Hematopoietic multipotent progenitor cell treated with erythropoietin and hydrocortisone succinate and interleukin-3 and kit ligand, for 17 days (in vitro differentiated cells): Measurements from ENCODE around the gene GATD1.
A peak's percentile ranks its signal among the peaks of the same experiment; 100 is the strongest.

Source experiments
- DNase-seq: peaks from one replicate; pipeline ENCODE4 v3.0.0-alpha.2; 2015; ENCODE audit warnings: low spot score

GATD1 gene

GRCh38 chr11:812390-812789, 35.1 kb upstream of the GATD1 start:
- no peak for DNase-seq

- DNase-seq = no peak
Measured at GRCh38 chr11:811446-812245, 34.4 kb upstream of the GATD1 start.

DNA sequence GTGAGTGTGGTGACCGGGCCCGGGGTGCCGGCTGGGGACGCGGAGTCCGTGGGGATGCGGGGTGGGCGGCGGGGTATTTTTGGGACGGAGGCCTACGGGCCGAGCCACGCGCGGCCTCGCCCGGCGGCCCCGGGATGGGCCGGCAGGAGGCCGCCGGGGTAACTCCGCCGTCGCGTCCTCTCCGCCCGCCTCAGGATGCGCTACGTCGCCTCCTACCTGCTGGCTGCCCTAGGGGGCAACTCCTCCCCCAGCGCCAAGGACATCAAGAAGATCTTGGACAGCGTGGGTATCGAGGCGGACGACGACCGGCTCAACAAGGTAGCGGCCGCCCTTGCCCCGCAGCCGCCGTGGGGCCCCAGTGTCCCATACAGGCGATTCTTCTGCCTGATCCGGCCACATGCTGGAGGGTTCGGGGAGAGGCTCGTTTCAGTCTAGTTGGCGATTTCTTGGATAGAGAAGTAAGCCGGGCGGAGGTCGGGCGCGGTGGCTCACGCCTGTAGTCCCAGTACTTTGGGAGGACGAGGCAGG, 32.8 kb upstream of the GATD1 start:
- DNase-seq = no peak

DNA sequence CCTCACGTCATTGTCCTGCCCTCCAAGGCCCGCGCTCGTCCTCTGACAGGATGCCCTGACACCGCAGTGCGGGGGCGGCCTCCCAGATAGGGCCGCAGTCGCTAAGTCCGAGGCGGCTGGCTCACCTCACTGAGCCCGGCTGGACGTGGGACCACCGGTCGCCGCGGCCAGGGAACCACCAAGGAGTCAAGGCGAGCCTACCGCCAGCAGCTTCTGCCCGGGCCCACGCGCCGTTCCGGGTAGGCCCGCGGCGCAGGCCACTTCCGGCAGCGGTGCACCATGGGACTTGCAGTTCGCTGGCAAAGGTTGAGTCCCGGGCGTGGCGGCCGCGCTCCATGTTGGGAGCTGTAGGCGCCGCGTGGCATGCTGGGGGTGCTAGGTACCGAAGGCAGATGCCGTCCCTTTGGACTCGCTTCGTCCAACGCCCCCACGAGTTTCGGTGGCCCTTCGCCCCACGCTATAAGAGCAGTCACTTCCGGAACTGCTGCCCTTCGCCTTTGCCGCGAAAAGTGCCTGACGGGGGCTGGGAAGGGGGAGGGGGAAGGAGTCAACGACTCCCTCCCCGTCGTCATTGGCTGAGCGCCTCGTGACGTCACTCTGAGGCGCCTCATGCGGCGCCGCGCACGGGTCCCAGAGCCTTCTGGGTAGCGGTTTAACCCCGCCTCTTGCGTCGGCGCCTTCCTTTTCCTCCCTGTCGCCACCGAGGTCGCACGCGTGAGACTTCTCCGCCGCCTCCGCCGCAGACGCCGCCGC, 32.2 kb upstream of the GATD1 start, which contains the start of gene RPLP2:
RPLP2 (plus strand) TSS at position 681 of the 753 bp plus-strand sequence. CDS start 268 bp downstream, outside the sequence.
- peak; percentile 99 for DNase-seq

GRCh38 chr11:808427-809286, 31.4 kb upstream of the GATD1 start:
- DNase-seq = no peak

- no peak for DNase-seq
Measured at GRCh38 chr11:804599-804964, 27.3 kb upstream of the GATD1 start.

DNA sequence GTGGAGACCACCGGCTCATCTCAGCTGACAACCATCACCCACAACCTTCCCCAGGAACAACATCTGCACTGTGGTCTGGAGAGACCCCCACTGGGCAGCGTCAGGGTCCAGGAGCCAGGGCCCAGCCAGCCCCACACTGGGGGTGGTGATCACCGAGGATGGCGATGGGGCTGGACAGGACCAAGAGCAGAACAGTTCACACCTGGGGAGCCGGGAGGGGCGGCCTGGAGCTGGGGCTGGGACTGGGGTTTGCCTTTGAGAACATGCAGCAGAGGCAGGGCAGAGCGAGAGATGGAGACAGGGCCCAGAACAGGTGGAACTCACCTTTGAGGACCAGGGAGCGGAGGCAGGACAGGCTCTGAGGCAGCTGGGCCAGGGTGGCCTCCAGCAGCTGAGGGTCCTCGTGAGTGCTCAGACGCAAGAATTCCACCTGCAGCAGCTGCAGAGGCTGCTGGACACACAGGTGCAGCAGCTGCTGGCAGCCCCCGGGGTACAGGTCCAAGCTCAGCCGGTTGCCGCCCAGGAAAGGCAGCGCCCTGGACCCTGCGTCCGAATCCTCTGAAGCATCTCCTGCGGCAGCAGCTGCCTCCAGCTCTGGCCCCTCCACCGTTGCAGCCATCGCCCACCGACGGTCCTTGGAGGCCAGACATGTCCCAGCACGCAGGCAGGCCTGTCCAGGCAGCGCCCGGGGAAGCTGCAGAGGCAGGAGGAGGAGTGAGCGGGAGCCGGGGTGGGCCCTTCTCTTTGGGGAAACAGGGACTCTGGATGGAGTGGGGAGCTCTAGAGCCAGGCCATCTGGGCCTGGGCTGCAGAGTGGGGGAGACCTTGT, 26.7 kb upstream of the GATD1 start:
- DNase-seq = no peak

DNA sequence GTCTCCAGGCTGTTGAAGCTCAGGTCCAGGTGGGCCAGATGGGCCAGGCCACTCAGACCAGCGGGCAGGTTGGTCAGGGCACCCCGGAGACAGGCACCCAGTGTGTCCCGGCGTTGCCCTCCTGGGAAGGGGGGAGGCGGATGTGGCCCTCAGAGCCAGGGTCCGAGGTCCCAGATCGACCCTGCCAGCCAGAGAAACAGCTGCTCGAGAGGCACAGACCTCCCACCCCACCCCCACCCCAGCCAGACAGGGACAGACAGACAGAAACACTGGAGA, 26.1 kb upstream of the GATD1 start:
- DNase-seq = no peak

DNA sequence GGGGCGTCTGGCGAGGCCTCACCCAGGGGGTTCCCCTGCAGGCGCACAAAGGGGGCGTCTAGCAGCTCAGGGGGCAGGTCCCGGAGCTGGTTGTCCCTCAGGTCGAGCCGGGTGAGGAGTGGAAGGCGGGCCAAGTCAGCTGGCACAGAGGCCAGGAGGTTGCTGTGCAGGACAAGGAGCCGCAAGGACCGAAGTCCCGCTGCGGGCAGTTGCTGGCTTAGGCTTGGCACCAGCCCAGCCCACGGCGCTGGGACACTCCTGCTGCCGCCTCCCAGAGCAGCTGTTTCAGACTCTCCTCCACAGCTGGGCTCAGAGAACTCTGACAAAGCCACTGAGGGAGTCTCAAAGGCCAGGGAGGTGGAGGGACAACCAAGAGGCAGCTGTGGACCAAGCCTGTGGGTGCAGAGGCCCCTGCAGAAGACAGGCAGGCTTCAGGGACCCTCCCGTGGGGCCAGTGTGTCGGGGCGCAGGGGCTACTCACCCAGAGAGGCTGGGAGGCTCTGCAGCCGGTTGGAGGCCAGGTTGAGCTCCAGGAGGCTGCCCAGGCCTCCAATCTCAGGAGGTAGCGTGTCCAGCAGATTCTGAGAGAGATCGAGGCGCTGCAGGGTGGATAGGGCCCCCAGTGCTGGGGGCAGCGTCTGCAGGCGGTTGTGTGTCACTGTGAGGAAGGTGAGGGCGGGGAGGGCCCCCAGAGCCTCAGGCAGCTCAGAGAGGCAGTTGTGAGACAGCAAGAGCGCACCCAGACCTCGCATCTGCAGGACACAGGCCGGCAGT, 25.6 kb upstream of the GATD1 start:
- no peak for DNase-seq

- DNase-seq = no peak
Measured at GRCh38 chr11:802018-802617, 24.8 kb upstream of the GATD1 start.

DNA sequence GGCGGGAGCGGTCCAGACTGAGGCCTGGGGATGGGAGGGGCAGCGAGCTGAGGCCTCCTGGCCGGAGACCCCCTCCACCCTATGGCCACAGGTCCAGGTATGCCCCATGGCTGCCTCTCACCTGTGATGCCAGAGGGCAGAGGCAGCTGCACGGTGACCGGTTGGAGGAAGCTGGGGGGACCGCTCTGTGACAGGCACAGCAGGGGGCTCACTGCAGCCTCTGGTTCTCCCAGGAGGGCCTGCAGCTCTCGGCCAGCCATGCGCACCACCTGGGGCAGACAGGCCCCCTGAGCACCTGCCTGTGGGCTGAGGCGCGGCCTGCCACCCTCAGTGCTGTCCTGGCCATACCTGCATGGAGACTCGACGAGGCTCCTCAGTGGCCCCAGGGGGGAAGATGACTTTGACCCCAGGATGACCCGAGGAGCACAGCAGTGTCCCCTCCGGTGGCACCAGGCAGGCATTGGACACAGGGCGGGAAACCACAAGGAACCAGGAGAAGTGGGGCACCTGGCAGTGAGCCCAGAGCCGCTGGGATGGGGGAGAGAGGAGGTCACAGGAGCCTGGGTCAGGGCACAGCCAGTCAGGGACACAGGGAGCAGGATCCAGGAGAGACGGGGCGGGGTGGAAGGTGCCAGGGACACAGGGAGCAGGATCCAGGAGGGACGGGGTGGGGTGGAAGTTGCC, 24.0 kb upstream of the GATD1 start:
- DNase-seq = no peak

DNA sequence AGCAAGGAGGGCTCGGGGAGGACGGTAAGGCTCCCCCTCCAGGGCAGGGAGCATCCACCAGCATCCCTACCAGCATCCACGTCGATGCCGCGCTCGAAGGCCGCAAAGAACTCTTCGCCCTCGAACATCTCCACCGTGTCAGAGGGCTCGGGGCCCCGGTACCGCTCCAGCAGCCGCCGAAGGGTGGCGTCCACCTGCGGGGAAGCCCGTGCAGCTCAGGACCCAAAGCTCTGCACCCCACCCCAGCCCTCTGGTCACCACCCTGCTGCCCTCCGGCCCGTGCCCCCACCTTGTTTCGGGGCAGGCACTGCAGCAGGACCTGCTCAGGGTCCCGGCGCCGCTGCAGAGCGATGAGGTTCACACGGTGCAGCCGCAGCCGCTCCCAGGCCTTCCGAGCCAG, 23.2 kb upstream of the GATD1 start:
- no peak for DNase-seq

- DNase-seq = no peak
Measured at GRCh38 chr11:799641-800316, 22.5 kb upstream of the GATD1 start.

GRCh38 chr11:798093-798713, 20.9 kb upstream of the GATD1 start, which contains the start of gene SLC25A22:
Gene SLC25A22 (minus strand): TSS chr11:798281. CDS start chr11:795006, 3,275 bp downstream.
- peak; percentile 80 for DNase-seq

- DNase-seq = no peak
Measured at GRCh38 chr11:797296-798092, 20.2 kb upstream of the GATD1 start.

DNA sequence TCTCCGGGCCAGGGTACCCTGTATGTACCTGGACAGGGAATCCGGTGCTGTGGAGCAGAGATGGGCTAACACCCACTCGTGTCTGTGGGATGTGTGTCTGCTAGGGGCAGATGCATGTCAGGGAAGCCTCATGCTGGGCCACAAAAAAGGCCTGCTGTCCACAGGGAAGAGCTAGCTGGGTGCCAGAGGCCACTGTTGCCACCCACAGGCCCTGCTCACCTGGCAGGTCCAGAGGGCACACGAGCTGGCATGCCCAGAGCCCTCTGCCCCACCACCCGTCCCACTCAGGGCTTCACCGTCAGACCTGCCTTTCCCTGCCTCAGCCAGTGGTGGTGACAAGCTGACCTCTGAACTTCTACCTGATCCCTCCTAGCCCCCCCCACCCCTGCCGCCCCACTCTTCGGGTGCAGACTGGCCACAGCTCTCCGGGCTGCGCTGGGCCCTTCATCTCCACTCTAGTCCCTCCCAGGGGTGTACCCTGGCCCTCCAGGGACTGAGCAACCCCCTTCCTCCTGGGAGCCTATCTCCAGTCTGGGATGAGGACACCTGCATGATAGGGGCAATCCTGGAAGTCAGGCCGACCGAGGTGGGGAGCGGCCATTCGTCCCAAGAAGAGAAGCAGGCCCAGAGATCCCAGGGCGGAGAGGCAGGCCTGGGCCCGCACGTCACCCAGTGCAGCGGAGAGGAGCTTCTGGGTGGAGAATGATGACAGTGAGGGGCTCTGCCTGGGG, 19.4 kb upstream of the GATD1 start:
- no peak for DNase-seq
